Body of pancreas (tissue), 4 donors: ENCODE measurements around the gene GPHA2. TPM values are rescaled to one million over a fixed set of nuclear protein-coding genes. Genes with fewer than 3 reads are reported as not detected.

Experiments used
- ATAC-seq: fragments of 150-250 bp; one replicate; pipeline ENCODE4 v1.9.1; 2016
- DNase-seq, 4 donors: peaks; one replicate each; pipeline ENCODE4 v3.0.0-alpha.2; 2019
- H3K27ac ChIP-seq, 4 donors: fragments of 200-600 bp; sonication (generic); 1 replicate in 3 of 4; 2 replicates in 1 of 4; pipeline versions ENCODE4 v1.5.1 to v1.6.1; 2016 to 2019; ENCODE audit warnings: mild to moderate bottlenecking in 1 of 4, mixed read lengths in 1 of 4, moderate library complexity in 1 of 4
- H3K27me3 ChIP-seq, 2 donors: fragments of 200-600 bp; sonication (generic); one replicate each; pipeline ENCODE4 v1.6.0; 2016; ENCODE audit warnings: mild to moderate bottlenecking in 1 of 2
- H3K36me3 ChIP-seq, 2 donors: fragments of 200-600 bp; sonication (generic); replicated peaks in 1 of 2; 2 replicates each; pipeline ENCODE4 v1.5.1; 2016; ENCODE audit warnings: low read depth in 2 of 2; ENCODE audit not compliant: insufficient read depth in 1 of 2
- H3K4me1 ChIP-seq: fragments of 200-600 bp; sonication (generic); one replicate; pipeline ENCODE4 v1.6.0; 2016
- H3K4me3 ChIP-seq, 2 donors: fragments of 200-600 bp; sonication (generic); 1 replicate in 1 of 2; 2 replicates in 1 of 2; pipeline ENCODE4 v1.5.1; 2016 to 2019
- H3K9me3 ChIP-seq, 3 donors: fragments of 200-600 bp; sonication (generic); 1 replicate in 2 of 3; 2 replicates in 1 of 3; pipeline ENCODE4 v1.5.1; 2016
- CTCF ChIP-seq, 7 experiments: fragments of 450-650 bp in 4 of 7; fragments of 200-600 bp in 3 of 7; sonication (generic) in 3 of 7; IDR thresholded peaks; one replicate each; pipeline ENCODE4 v1.5.1; 2016 to 2019; ENCODE audit warnings: antibody characterized with exemption in 7 of 7
- POLR2A ChIP-seq, 3 donors: fragments of 450-650 bp; IDR thresholded peaks; one replicate each; pipeline ENCODE4 v1.6.1; 2016; ENCODE audit warnings: antibody characterized with exemption in 3 of 3, mild to moderate bottlenecking in 2 of 3
- WGBS, 2 donors: methylation state at CpG; one replicate each; pipeline ENCODE4 v1.1.5; 2017; 5-methylcytosine and 5-hydroxymethylcytosine counted together
- intact Hi-C: fragments of 100-400 bp; cut with DNase I; formaldehyde crosslinking; loops from one replicate; pipeline ENCODE4 v1.15.1; 2023
- total RNA-seq, 2 donors: library from RNA; depleted of rRNA; stranded (reverse); fragments of >200 nt; gene quantifications; one replicate each; pipeline ENCODE4 v1.1.0, GENCODE V29; 2016

The GPHA2 gene
- total RNA-seq, 2 donors from 2014 or later: 7.3 to 18.5 TPM

- Histone ChIP-seq H3K36me3 (peaks cover 0 to 9% of the 10 kb centered on the region in 2 donors), H3K27ac (no peak overlapping the region), H3K4me3 (no peak overlapping the region), H3K27me3 (no peaks in the 10 kb centered on the region), H3K9me3 (no peaks in the 10 kb centered on the region), H3K4me1 (peaks cover 29% of the 10 kb centered on the region)
- TF ChIP-seq CTCF (IDR thresholded peaks at IDR 0.05): no peak
- no peak for TF ChIP-seq POLR2A (IDR thresholded peaks at IDR 0.05)
- ATAC-seq (no peak), DNase-seq (no peak)
- 94 to 95% methylated on average over 3 to 7 of the region's 7 CpGs for WGBS, 2 donors
- intact Hi-C loops: no loop called here
Observed at GRCh38 chr11:64931290-64931689, 4.4 kb downstream of the GPHA2 start.

DNA sequence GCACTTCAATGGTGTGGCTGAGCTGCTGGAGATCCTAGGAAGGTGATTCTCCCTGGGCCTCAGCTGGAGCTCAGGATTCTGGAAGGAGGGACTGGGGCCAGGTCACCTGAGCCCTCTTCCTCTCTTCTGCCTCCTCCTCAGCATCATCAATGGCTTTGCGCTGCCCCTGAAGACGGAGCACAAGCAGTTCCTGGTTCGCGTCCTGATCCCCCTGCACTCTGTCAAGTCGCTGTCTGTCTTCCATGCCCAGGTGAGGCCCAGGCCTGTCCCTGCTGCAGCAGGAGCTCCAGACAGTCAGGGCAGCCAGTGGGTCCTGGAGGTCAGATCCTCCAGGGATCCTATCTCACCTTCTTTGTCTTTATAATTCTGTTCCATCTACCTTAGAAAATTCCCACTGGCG, 5.4 kb downstream of the GPHA2 start:
- no peak overlapping the region for H3K4me3 ChIP-seq
- no peaks in the 10 kb centered on the region for H3K27me3 ChIP-seq
- 94 to 95% methylated on average over 4 to 6 of the region's 6 CpGs for WGBS, 2 donors
- H3K36me3 ChIP-seq: peaks cover 0 to 9% of the 10 kb centered on the region in 2 donors
- TF ChIP-seq CTCF (IDR thresholded peaks at IDR 0.05) (no peak), POLR2A (IDR thresholded peaks at IDR 0.05) (no peak)
- intact Hi-C loops: no loop called here
- H3K9me3 ChIP-seq: no peaks in the 10 kb centered on the region
- no peak overlapping the region for H3K27ac ChIP-seq
- no peak for DNase-seq
- peaks cover 32% of the 10 kb centered on the region for H3K4me1 ChIP-seq
- no peak for ATAC-seq

DNA sequence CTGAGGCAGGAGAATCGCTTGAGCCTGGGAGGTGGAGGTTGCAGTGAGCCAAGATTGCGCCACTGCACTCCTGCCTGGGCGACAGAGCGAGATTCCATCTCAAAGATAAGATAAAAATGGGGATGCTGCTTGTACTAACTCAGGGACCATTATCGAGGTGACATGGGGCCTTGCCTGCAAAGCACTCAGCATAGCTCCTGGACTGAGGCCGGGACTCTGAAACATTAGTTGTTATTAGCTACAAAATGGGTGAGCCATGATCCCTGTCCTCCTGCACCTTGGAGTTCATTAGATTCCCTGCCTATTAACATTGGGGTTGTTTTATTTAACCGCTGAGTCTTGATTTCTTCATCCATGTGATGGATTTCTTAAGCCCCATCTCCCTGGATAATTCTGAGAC, 6.1 kb downstream of the GPHA2 start:
- no peak for DNase-seq
- H3K27ac ChIP-seq: no peak overlapping the region
- H3K36me3 ChIP-seq: peaks cover 0 to 9% of the 10 kb centered on the region in 2 donors
- no peaks in the 10 kb centered on the region for H3K27me3 ChIP-seq
- intact Hi-C loops: no loop called here
- peaks cover 27% of the 10 kb centered on the region for H3K4me1 ChIP-seq
- TF ChIP-seq CTCF (IDR thresholded peaks at IDR 0.05): no peak
- TF ChIP-seq POLR2A (IDR thresholded peaks at IDR 0.05): no peak
- ATAC-seq: no peak
- no peak overlapping the region for H3K4me3 ChIP-seq
- H3K9me3 ChIP-seq: no peaks in the 10 kb centered on the region
- 83 to 89% methylated on average over 3 to 7 of the region's 7 CpGs for WGBS, 2 donors

GRCh38 chr11:64928957-64929356, 6.7 kb downstream of the GPHA2 start:
- H3K9me3 ChIP-seq: no peaks in the 10 kb centered on the region
- no peak for TF ChIP-seq POLR2A (IDR thresholded peaks at IDR 0.05)
- TF ChIP-seq CTCF (IDR thresholded peaks at IDR 0.05): no peak
- intact Hi-C loops: no loop called here
- peaks cover 0 to 9% of the 10 kb centered on the region in 2 donors for H3K36me3 ChIP-seq
- H3K4me1 ChIP-seq: peaks cover 20% of the 10 kb centered on the region
- H3K27ac ChIP-seq: no peak overlapping the region
- H3K27me3 ChIP-seq: no peaks in the 10 kb centered on the region
- ATAC-seq: no peak
- no peak overlapping the region for H3K4me3 ChIP-seq
- WGBS, 2 donors: 95 to 97% methylated on average over 2 of the region's 2 CpGs
- DNase-seq: no peak

DNA sequence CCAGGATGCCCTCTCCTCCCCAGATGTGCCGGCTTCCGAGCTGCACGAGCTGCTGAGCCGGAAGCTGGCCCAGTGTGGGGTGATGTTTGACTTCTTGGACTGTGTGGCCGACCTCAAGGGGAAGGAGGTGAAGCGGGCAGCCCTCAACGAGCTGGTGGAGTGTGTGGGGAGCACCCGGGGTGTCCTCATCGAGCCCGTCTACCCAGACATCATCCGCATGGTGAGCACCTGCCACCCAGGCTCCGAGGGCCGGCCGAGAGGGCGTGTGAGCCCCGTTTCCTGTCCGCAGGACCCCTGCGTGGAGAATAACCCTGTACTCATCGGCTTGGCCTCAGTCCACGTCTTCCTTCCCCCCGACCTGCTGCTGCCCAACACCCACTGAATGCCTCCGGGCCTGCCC, 9.0 kb downstream of the GPHA2 start:
- intact Hi-C loops: no loop called here
- Histone ChIP-seq H3K27ac (no peak overlapping the region), H3K4me3 (no peak overlapping the region), H3K4me1 (peaks cover 20% of the 10 kb centered on the region), H3K27me3 (no peaks in the 10 kb centered on the region), H3K36me3 (peaks cover 0 to 4% of the 10 kb centered on the region in 2 donors), H3K9me3 (no peaks in the 10 kb centered on the region)
- 83 to 100% methylated on average over 2 to 20 of the region's 22 CpGs for WGBS, 2 donors
- no peak for ATAC-seq
- DNase-seq: no peak
- TF ChIP-seq CTCF (IDR thresholded peaks at IDR 0.05) (no peak), POLR2A (IDR thresholded peaks at IDR 0.05) (no peak)
